HG03039 (cell line): ENCODE results near the gene BBS5.
"Not testable (repeated sequence)": the region's sequence is repeated elsewhere in the genome, so short reads cannot be mapped to it uniquely, and the experiment has no call there.

Experiments
- ATAC-seq: cut with Tn5 transposase; IDR thresholded peaks from one replicate; pipeline ENCODE4 v1.9.1; 2021; ENCODE audit warnings: mild to moderate bottlenecking, moderate library complexity; ENCODE audit not compliant: unreplicated experiment

Gene BBS5

GRCh38 chr2:169479257-169480078, at the start of gene BBS5:
Gene BBS5, plus strand, starts transcription at chr2:169479494. Its CDS starts 60 bp downstream, at chr2:169479554.
- peak; percentile 96 for ATAC-seq

- ATAC-seq, result not testable (repeated sequence)
These were observed 47.5 kb upstream of the BBS5 start for GRCh38 chr2:169431772-169432171.

- not testable (repeated sequence) for ATAC-seq
These were observed 45.1 kb upstream of the BBS5 start for GRCh38 chr2:169434236-169434635.

GRCh38 chr2:169438466-169439072, 40.7 kb upstream of the BBS5 start:
- no peak for ATAC-seq

GRCh38 chr2:169439900-169440299, 39.4 kb upstream of the BBS5 start:
- ATAC-seq, result no peak

- no peak for ATAC-seq
These were observed 32.8 kb upstream of the BBS5 start for GRCh38 chr2:169446452-169446851.

GRCh38 chr2:169448316-169448715, 31.0 kb upstream of the BBS5 start:
- no peak for ATAC-seq

- no peak for ATAC-seq
These were observed 30.4 kb upstream of the BBS5 start for GRCh38 chr2:169448865-169449264.

- ATAC-seq, result no peak
These were observed 27.2 kb upstream of the BBS5 start for GRCh38 chr2:169452080-169452479.

- ATAC-seq, result not testable (repeated sequence)
These were observed 26.2 kb upstream of the BBS5 start for GRCh38 chr2:169453044-169453443.

- no peak for ATAC-seq
These were observed 18.2 kb upstream of the BBS5 start for GRCh38 chr2:169461143-169461542.

- no peak for ATAC-seq
These were observed 16.2 kb upstream of the BBS5 start for GRCh38 chr2:169462896-169463695.

- ATAC-seq, result no peak
These were observed 14.8 kb upstream of the BBS5 start for GRCh38 chr2:169464466-169464865.

- no peak for ATAC-seq
These were observed 14.4 kb upstream of the BBS5 start for GRCh38 chr2:169464882-169465281.

- ATAC-seq, result no peak
These were observed 10.5 kb upstream of the BBS5 start for GRCh38 chr2:169468841-169469240.

- no peak for ATAC-seq
These were observed 9.2 kb upstream of the BBS5 start for GRCh38 chr2:169469952-169470572.

GRCh38 chr2:169472249-169472648, 7.0 kb upstream of the BBS5 start:
- no peak for ATAC-seq

GRCh38 chr2:169476459-169476858, 2.8 kb upstream of the BBS5 start:
- no peak for ATAC-seq

GRCh38 chr2:169478339-169478738, 955 bp upstream of the BBS5 start:
- ATAC-seq, result no peak

GRCh38 chr2:169478745-169479256, 493 bp upstream of the BBS5 start:
- no peak for ATAC-seq

GRCh38 chr2:169480079-169480465, 778 bp downstream of the BBS5 start:
- no peak for ATAC-seq
